ENCODE results near the gene SERPINA5.
"Not testable (repeated sequence)": the region's sequence is repeated elsewhere in the genome, so short reads cannot be mapped to it uniquely, and the experiment has no call there.

The SERPINA5 gene

GRCh38 chr14:94621358-94622134, 40.3 kb downstream of the SERPINA5 start:
- DNase-seq (ENCODE audit: low read depth in 2 of 2), result no peak

GRCh38 chr14:94622653-94623421, 41.6 kb downstream of the SERPINA5 start:
- DNase-seq (ENCODE audit: low read depth in 2 of 2), result no peak

GRCh38 chr14:94623422-94623809, 42.2 kb downstream of the SERPINA5 start:
- DNase-seq (ENCODE audit: low read depth in 2 of 2), result no peak

GRCh38 chr14:94623856-94624499, 42.8 kb downstream of the SERPINA5 start:
- no peak for DNase-seq (ENCODE audit: low read depth in 2 of 2)

GRCh38 chr14:94624537-94625352, 43.5 kb downstream of the SERPINA5 start:
- no peak for DNase-seq (ENCODE audit: low read depth in 2 of 2)

GRCh38 chr14:94625353-94625635, 44.1 kb downstream of the SERPINA5 start:
- DNase-seq (ENCODE audit: low read depth in 2 of 2), result no peak

- DNase-seq (ENCODE audit: low read depth in 2 of 2), result no peak
Measured at GRCh38 chr14:94628578-94628977, 47.4 kb downstream of the SERPINA5 start.

- no peak for DNase-seq (ENCODE audit: low read depth in 2 of 2)
Measured at GRCh38 chr14:94630396-94630795, 49.2 kb downstream of the SERPINA5 start.

- no peak for DNase-seq (ENCODE audit: low read depth in 2 of 2)
Measured at GRCh38 chr14:94631050-94631449, 49.8 kb downstream of the SERPINA5 start.

- no peak for DNase-seq (ENCODE audit: low read depth in 2 of 2)
Measured at GRCh38 chr14:94631536-94632304, 50.5 kb downstream of the SERPINA5 start.

GRCh38 chr14:94632305-94632590, 51.0 kb downstream of the SERPINA5 start:
- no peak for DNase-seq (ENCODE audit: low read depth in 2 of 2)

GRCh38 chr14:94633121-94633520, 51.9 kb downstream of the SERPINA5 start:
- DNase-seq (ENCODE audit: low read depth in 2 of 2), result no peak

- DNase-seq (ENCODE audit: low read depth in 2 of 2), result no peak
Measured at GRCh38 chr14:94635154-94635553, 53.9 kb downstream of the SERPINA5 start.

GRCh38 chr14:94636744-94637412, 55.7 kb downstream of the SERPINA5 start:
- DNase-seq (ENCODE audit: low read depth in 2 of 2), result no peak

- not testable (repeated sequence) for DNase-seq (ENCODE audit: low read depth in 2 of 2)
Measured at GRCh38 chr14:94637814-94638213, 56.6 kb downstream of the SERPINA5 start.

- no peak for DNase-seq (ENCODE audit: low read depth in 2 of 2)
Measured at GRCh38 chr14:94638339-94638738, 57.1 kb downstream of the SERPINA5 start.

GRCh38 chr14:94638961-94639817, 58.0 kb downstream of the SERPINA5 start:
- no peak for DNase-seq (ENCODE audit: low read depth in 2 of 2)

GRCh38 chr14:94640721-94641631, 59.8 kb downstream of the SERPINA5 start:
- DNase-seq (ENCODE audit: low read depth in 2 of 2), result no peak

- no peak for DNase-seq (ENCODE audit: low read depth in 2 of 2)
Measured at GRCh38 chr14:94641632-94641955, 60.4 kb downstream of the SERPINA5 start.

Measured in stimulated activated CD4-positive, alpha-beta T cell treated with anti-CD3 and anti-CD28 coated beads, Interleukin-4, amount 100 ng/mL, for 48 hours (primary cell).